Measurements from ENCODE around the gene MAU2. TPM values are rescaled to one million over a fixed set of nuclear protein-coding genes. Genes with fewer than 3 reads are reported as not detected.

Gene MAU2
- total and polyA plus RNA-seq, 10 of the 15 experiments (the other 5 are each of a cell fraction or from before 2014, with no cell fraction given) = 1.8 to 47.2 (median 22.1) TPM

GRCh38 chr19:19352823-19353222 is 32.2 kb downstream of the MAU2 start:
- ChIA-PET SMC1A (ENCODE audit: uncharacterized antibody, unreplicated experiment) (no interaction called here), CTCF (no interaction called here), POLR2A (no interaction called here), RAD21 (ENCODE audit: unreplicated experiment) (interaction anchor here (0.9 kb wide), 1 partner anchor 140 kb away, joined by 5 read pairs; no protein-coding TSS in a partner anchor)
- intact Hi-C loops (cut with micrococcal nuclease; ENCODE audit: unreplicated experiment) = no loop called here
- no peaks in the 10 kb centered on the region for H3K79me2 ChIP-seq (ENCODE audit: control insufficient read depth, insufficient read depth, low read length)
- no peak overlapping the region for H3K4me2 ChIP-seq (ENCODE audit: control insufficient read depth, insufficient read depth)
- TF ChIP-seq JUND (IDR thresholded peaks at IDR 0.05; ENCODE audit: low read depth, low read length) (no peak), TCF3 (IDR thresholded peaks at IDR 0.05; ENCODE audit: borderline replicate concordance, insufficient read depth, low read depth, low read length) (no peak), USF1 (IDR thresholded peaks at IDR 0.05; ENCODE audit: borderline replicate concordance, extremely low read length, insufficient read depth, low read depth, low read length) (no peak), YBX1 (IDR thresholded peaks at IDR 0.05) (no peak), NFYB (IDR thresholded peaks at IDR 0.05; ENCODE audit: insufficient read depth, low read depth, low read length) (no peak), PAX5 (IDR thresholded peaks at IDR 0.05; ENCODE audit: borderline replicate concordance, low read depth, low read length) (no peak), E4F1 (IDR thresholded peaks at IDR 0.05; ENCODE audit: borderline replicate concordance, partially characterized antibody) (no peak), SREBF1 (IDR thresholded peaks at IDR 0.05; ENCODE audit: low read length) (no peak), EGR1 (IDR thresholded peaks at IDR 0.05; ENCODE audit: borderline replicate concordance in 1 of 2, low read depth in 2 of 2, low read length in 2 of 2) (no peak), JUNB (IDR thresholded peaks at IDR 0.05) (no peak), SIN3A (IDR thresholded peaks at IDR 0.05; ENCODE audit: low read depth, low read length) (no peak), RAD51 (IDR thresholded peaks at IDR 0.05) (no peak), HSF1 (IDR thresholded peaks at IDR 0.05; ENCODE audit: low read depth, low read length) (no peak), IKZF2 (IDR thresholded peaks at IDR 0.05) (no peak), NRF1 (conservative IDR thresholded peaks at IDR 0.05; ENCODE audit: low read depth, low read length) (no peak), SMC3 (IDR thresholded peaks at IDR 0.05; ENCODE audit: borderline replicate concordance, low read length) (no peak)
- FAIRE-seq (no peak), ATAC-seq (no peak), DNase-seq (ENCODE audit: low read depth, low spot score) (no peak)
- H3K4me3 ChIP-seq = no peak overlapping the region
- H2AFZ ChIP-seq (ENCODE audit: control insufficient read depth, low read depth, low read length) = no peak overlapping the region
- H3K27me3 ChIP-seq (replicated peaks in 1 of 2; ENCODE audit: control insufficient read depth in 2 of 2, insufficient read depth in 2 of 2, low read length in 1 of 2) = no peaks in the 10 kb centered on the region
- H3K36me3 ChIP-seq (ENCODE audit: control insufficient read depth in 2 of 2, insufficient read depth in 2 of 2, low read length in 1 of 2) = peaks cover 16 to 21% of the 10 kb centered on the region in 2 experiments
- no peak overlapping the region for H3K9ac ChIP-seq (ENCODE audit: control insufficient read depth, insufficient read depth, low read length)
- no TSS peak for BruUV-seq (replicated peaks)
- no peak overlapping the region for H3K27ac ChIP-seq (ENCODE audit: control insufficient read depth, insufficient read depth)
- in situ Hi-C loops (cut with MboI) = no loop called here
- no peaks in the 10 kb centered on the region for H4K20me1 ChIP-seq (ENCODE audit: control insufficient read depth, insufficient read depth)
- no peaks in the 10 kb centered on the region for H3K9me3 ChIP-seq (replicated peaks; ENCODE audit: control insufficient read depth, insufficient read depth, low read length)
- 96% methylated on average over 8 of the region's 8 CpGs for WGBS (ENCODE audit: insufficient coverage, insufficient replicate concordance, low lambda C conversion rate, missing lambda C conversion rate)
- H3K4me1 ChIP-seq (ENCODE audit: control insufficient read depth, insufficient read depth, low read length) = no peaks in the 10 kb centered on the region
